Neutrophil (primary cell): ENCODE results near the gene CAPRIN2.

Experiments used
- H3K27ac ChIP-seq: fragments of 200-600 bp; sonication (generic); 2 replicates; pipeline ENCODE4 v1.5.1; 2016; ENCODE audit warnings: mild to moderate bottlenecking, moderate library complexity
- H3K27me3 ChIP-seq: fragments of 200-600 bp; sonication (generic); 2 replicates; pipeline ENCODE4 v1.6.0; 2016; ENCODE audit warnings: mild to moderate bottlenecking
- H3K36me3 ChIP-seq: fragments of 200-600 bp; sonication (generic); 2 replicates; pipeline ENCODE4 v1.5.1; 2017
- H3K4me1 ChIP-seq, 2 experiments: fragments of 200-600 bp in 1 of 2; sonication (generic) in 1 of 2; 1 replicate in 1 of 2; 2 replicates in 1 of 2; pipeline versions ENCODE4 v1.5.1 to v1.6.1; 2013 to 2016; ENCODE audit warnings: low read depth in 1 of 2, low read length in 1 of 2, mild to moderate bottlenecking in 1 of 2, moderate library complexity in 1 of 2; ENCODE audit not compliant: control insufficient read depth in 1 of 2, insufficient read depth in 1 of 2
- H3K4me3 ChIP-seq, 2 experiments: fragments of 200-600 bp in 1 of 2; sonication (generic) in 1 of 2; 1 replicate in 1 of 2; 2 replicates in 1 of 2; pipeline ENCODE4 v1.5.1; 2013 to 2016; ENCODE audit warnings: low read depth in 1 of 2, low read length in 1 of 2, mild to moderate bottlenecking in 1 of 2, moderate library complexity in 1 of 2
- H3K9me3 ChIP-seq: fragments of 200-600 bp; sonication (generic); 2 replicates; pipeline ENCODE4 v1.5.1; 2016
- CTCF ChIP-seq: fragments of 200-600 bp; sonication (generic); IDR thresholded peaks from 2 replicates; pipeline ENCODE4 v1.5.1; 2016; ENCODE audit warnings: antibody characterized with exemption

Gene CAPRIN2

GRCh38 chr12:30794591-30795409 is 40.0 kb upstream of the CAPRIN2 start:
- H3K27ac ChIP-seq = no peak overlapping the region
- H3K4me3 ChIP-seq = no peak overlapping the region
- no peaks in the 10 kb centered on the region for H3K36me3 ChIP-seq
- H3K9me3 ChIP-seq = no peaks in the 10 kb centered on the region
- H3K27me3 ChIP-seq = peaks cover 77% of the 10 kb centered on the region
- peaks cover 0 to 10% of the 10 kb centered on the region in 2 experiments for H3K4me1 ChIP-seq
- no peak for TF ChIP-seq CTCF

- Histone ChIP-seq H3K4me3 (no peak overlapping the region), H3K27me3 (peaks cover 69% of the 10 kb centered on the region), H3K27ac (no peak overlapping the region), H3K9me3 (no peaks in the 10 kb centered on the region), H3K4me1 (peaks cover 0 to 10% of the 10 kb centered on the region in 2 experiments), H3K36me3 (no peaks in the 10 kb centered on the region)
- no peak for TF ChIP-seq CTCF
Observed at GRCh38 chr12:30794020-30794419, 39.3 kb upstream of the CAPRIN2 start.

- Histone ChIP-seq H3K4me1 (peaks cover 0 to 10% of the 10 kb centered on the region in 2 experiments), H3K4me3 (no peak overlapping the region), H3K27me3 (peaks cover 57% of the 10 kb centered on the region), H3K9me3 (no peaks in the 10 kb centered on the region), H3K27ac (no peak overlapping the region), H3K36me3 (no peaks in the 10 kb centered on the region)
- TF ChIP-seq CTCF = no peak
Observed at GRCh38 chr12:30792648-30793499, 38.1 kb upstream of the CAPRIN2 start.

- no peaks in the 10 kb centered on the region for H3K9me3 ChIP-seq
- peaks cover 0 to 10% of the 10 kb centered on the region in 2 experiments for H3K4me1 ChIP-seq
- no peak overlapping the region for H3K4me3 ChIP-seq
- TF ChIP-seq CTCF = no peak
- H3K27me3 ChIP-seq = peaks cover 49% of the 10 kb centered on the region
- H3K36me3 ChIP-seq = no peaks in the 10 kb centered on the region
- H3K27ac ChIP-seq = no peak overlapping the region
Observed at GRCh38 chr12:30792085-30792484, 37.3 kb upstream of the CAPRIN2 start.

- Histone ChIP-seq H3K27me3 (peaks cover 16% of the 10 kb centered on the region), H3K9me3 (peaks cover 4% of the 10 kb centered on the region), H3K4me1 (no peaks in the 10 kb centered on the region), H3K27ac (no peak overlapping the region), H3K36me3 (no peaks in the 10 kb centered on the region), H3K4me3 (no peak overlapping the region)
- TF ChIP-seq CTCF = no peak
Observed at GRCh38 chr12:30788754-30789153, 34.0 kb upstream of the CAPRIN2 start.
